ENCODE results near the gene HIP1R.

HIP1R gene

DNA sequence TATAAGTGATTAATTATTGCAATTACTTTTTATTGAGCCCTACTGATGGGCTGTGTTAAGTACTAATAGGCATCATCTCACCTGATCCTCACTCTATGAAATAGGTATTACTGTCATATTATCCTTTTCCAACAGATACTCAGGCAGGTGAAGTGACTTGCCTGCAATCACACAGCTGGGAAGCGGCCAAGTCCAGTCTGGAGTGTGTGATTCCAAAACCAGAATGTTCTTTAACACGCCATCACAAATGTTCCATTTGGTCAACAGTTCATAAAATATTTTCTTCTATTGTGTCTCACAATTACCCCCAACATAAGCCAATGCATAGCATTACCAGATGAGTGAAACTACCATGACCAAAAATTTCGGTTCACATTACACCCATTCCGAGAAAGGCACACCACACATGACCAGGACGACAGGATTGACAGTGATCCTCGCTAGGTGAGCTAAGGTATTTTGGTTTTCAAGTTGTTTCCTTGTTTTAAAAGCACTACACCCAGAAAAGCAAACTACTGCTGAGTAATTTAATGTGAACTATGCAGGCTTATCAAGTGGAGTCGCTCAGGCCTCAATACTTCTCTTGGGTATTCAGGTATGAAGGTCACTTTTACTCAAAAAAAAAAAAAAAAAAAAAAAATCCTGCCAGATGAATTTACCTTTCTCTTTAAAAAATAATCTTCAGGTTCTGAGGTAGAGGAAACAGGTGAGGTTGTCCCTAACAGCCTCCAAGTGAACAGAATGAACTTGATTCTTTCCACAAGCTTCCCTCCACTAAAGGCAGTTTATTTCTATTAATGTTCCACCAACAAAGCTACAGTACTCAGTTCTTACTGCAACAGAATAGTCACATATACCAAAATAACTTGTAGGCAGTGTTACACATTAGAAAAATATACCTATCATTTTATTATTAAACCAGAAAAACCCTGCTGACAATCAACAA is 58.2 kb downstream of the HIP1R start:
- no peak for DNase-seq (ENCODE audit: low read depth)
- no peak overlapping the region for H3K4me3 ChIP-seq (ENCODE audit: low read depth, low read length)
- no peak for TF ChIP-seq CTCF (IDR thresholded peaks at IDR 0.05; ENCODE audit: control insufficient read depth, extremely low read depth, insufficient read depth)

DNA sequence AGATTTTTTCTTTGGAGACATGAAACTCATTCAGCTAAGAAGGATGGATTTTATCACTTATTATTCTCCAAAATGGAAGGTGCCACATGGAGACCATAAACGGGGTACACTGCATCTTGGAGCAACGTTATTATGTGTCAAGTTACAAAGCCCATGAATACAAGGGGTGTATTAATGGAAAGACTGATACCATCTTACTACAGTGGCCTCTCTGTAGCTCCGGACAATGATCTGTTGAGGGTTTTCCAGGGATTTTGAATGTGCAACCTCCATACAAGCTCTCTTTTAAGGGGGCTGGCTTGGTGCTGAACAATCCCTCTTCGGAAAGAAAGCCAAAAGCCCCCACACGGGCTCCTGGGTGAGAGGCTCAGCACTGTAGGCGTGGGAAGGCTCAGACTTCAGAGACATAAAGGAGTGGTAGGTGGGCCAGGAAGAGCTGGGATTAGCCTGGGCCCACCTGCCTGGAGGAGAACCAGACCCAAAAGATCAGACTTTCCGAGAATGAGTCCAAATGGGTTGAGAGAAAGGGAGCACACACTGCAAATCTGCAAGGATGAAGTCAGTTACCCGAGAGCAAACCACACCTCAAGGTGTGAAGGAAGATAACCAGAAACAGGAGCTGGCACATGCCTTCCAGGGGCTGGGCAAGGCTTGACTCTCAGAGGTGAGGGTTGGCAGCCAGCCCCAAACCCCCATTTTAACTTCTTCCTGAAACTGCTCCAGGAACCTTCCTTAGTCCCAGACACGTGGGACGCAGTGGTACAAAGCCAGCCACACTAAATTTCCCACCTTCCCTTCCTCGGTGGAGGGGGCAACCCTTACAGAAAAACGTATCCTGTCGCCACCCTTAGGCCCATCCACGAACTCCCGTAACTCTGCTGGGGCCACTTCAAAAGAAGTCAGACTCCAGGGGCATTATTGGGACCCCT is 59.2 kb downstream of the HIP1R start:
- no peak for DNase-seq (ENCODE audit: low read depth)
- H3K4me3 ChIP-seq (ENCODE audit: low read depth, low read length), result peak overlapping the region; percentile 74
- TF ChIP-seq CTCF (IDR thresholded peaks at IDR 0.05; ENCODE audit: control insufficient read depth, extremely low read depth, insufficient read depth), result no peak

DNA sequence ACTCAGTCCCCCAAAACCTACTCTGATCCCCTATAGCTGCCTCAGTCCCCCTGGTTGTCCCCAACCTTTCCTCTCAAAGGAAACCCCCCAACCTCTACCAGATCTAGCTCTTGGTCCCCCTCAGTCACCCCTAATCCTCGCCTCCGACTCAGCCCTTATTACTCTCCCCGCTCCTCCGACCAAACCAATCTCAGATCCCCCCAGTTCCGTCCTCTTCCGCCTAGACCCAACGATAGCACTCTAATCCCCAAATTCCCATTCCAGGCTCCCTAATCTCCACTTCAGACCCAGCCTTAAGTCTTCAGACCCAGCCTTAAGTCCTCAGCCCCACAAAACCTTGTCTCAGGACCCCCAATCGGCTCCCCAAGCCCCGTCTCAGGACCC is 60.1 kb downstream of the HIP1R start:
- TF ChIP-seq CTCF (IDR thresholded peaks at IDR 0.05; ENCODE audit: control insufficient read depth, extremely low read depth, insufficient read depth), result no peak
- DNase-seq (ENCODE audit: low read depth), result no peak
- H3K4me3 ChIP-seq (ENCODE audit: low read depth, low read length), result peak overlapping the region; percentile 74

GRCh38 chr12:122895704-122896636 is 60.7 kb downstream of the HIP1R start, which contains the start of gene VPS37B:
TSS of gene VPS37B (minus strand) at chr12:122896124. CDS start at chr12:122896062, 62 bp downstream.
- H3K4me3 ChIP-seq (ENCODE audit: low read depth, low read length), result peak within 1 kb of the TSS; percentile 74
- peak; percentile 40 for DNase-seq (ENCODE audit: low read depth)
- no peak for TF ChIP-seq CTCF (IDR thresholded peaks at IDR 0.05; ENCODE audit: control insufficient read depth, extremely low read depth, insufficient read depth)

- no peak for TF ChIP-seq CTCF (IDR thresholded peaks at IDR 0.05; ENCODE audit: control insufficient read depth, extremely low read depth, insufficient read depth)
- no peak for DNase-seq (ENCODE audit: low read depth)
- H3K4me3 ChIP-seq (ENCODE audit: low read depth, low read length), result no peak overlapping the region
Observed at GRCh38 chr12:122896662-122897061, 61.4 kb downstream of the HIP1R start.

- H3K4me3 ChIP-seq (ENCODE audit: low read depth, low read length), result no peak overlapping the region
- no peak for DNase-seq (ENCODE audit: low read depth)
- TF ChIP-seq CTCF (IDR thresholded peaks at IDR 0.05; ENCODE audit: control insufficient read depth, extremely low read depth, insufficient read depth), result no peak
Observed at GRCh38 chr12:122899887-122900286, 64.6 kb downstream of the HIP1R start.
